ENCODE data around the gene SOWAHB. TPM values are rescaled to one million over a fixed set of nuclear protein-coding genes. Genes with fewer than 3 reads are reported as not detected.
A peak's percentile ranks its signal among the peaks of the same experiment; 100 is the strongest.

SOWAHB gene
- total RNA-seq, 4 donors from 2014 or later, result 5.1 to 8.2 (median 6.9) TPM

- intact Hi-C loops (cut with DNase I), result no loop called here
- H3K36me3 ChIP-seq, result no peaks in the 10 kb centered on the region
- 50 to 53% methylated on average over 4 of the region's 4 CpGs for WGBS, 2 donors
- H3K4me1 ChIP-seq, result peaks cover 6 to 9% of the 10 kb centered on the region in 2 donors
- H3K9me3 ChIP-seq, result no peaks in the 10 kb centered on the region
- no peak for TF ChIP-seq CTCF (IDR thresholded peaks at IDR 0.05)
- no peak for TF ChIP-seq POLR2A (IDR thresholded peaks at IDR 0.05)
- DNase-seq, result no peak
- peak overlapping the region in 1 of 3 donors; percentile 17 for H3K27ac ChIP-seq
- no peak overlapping the region for H3K4me3 ChIP-seq (replicated peaks in 1 of 3)
- H3K27me3 ChIP-seq, result no peaks in the 10 kb centered on the region
Measured at GRCh38 chr4:76856243-76857073, 41.5 kb downstream of the SOWAHB start.

GRCh38 chr4:76854858-76855257 lies 43.1 kb downstream of the SOWAHB start:
- WGBS, 2 donors, result 85 to 91% methylated on average over 8 of the region's 8 CpGs
- Histone ChIP-seq H3K4me3 (replicated peaks in 1 of 3) (no peak overlapping the region), H3K9me3 (no peaks in the 10 kb centered on the region), H3K4me1 (peaks cover 6 to 9% of the 10 kb centered on the region in 2 donors), H3K27ac (no peak overlapping the region), H3K27me3 (no peaks in the 10 kb centered on the region), H3K36me3 (no peaks in the 10 kb centered on the region)
- intact Hi-C loops (cut with DNase I), result no loop called here
- DNase-seq, result no peak
- no peak for TF ChIP-seq CTCF (IDR thresholded peaks at IDR 0.05)
- TF ChIP-seq POLR2A (IDR thresholded peaks at IDR 0.05), result no peak

GRCh38 chr4:76851375-76851774 lies 46.6 kb downstream of the SOWAHB start:
- 83 to 92% methylated on average over 2 of the region's 2 CpGs for WGBS, 2 donors
- Histone ChIP-seq H3K4me1 (peaks cover 5 to 6% of the 10 kb centered on the region in 2 donors), H3K36me3 (no peaks in the 10 kb centered on the region), H3K27ac (no peak overlapping the region), H3K9me3 (no peaks in the 10 kb centered on the region), H3K27me3 (no peaks in the 10 kb centered on the region), H3K4me3 (replicated peaks in 1 of 3) (no peak overlapping the region)
- intact Hi-C loops (cut with DNase I), result no loop called here
- DNase-seq, result no peak
- TF ChIP-seq POLR2A (IDR thresholded peaks at IDR 0.05), result no peak
- no peak for TF ChIP-seq CTCF (IDR thresholded peaks at IDR 0.05)

GRCh38 chr4:76850010-76850441 lies 47.9 kb downstream of the SOWAHB start:
- TF ChIP-seq POLR2A (IDR thresholded peaks at IDR 0.05) (no peak), CTCF (IDR thresholded peaks at IDR 0.05) (no peak)
- Histone ChIP-seq H3K4me1 (no peaks in the 10 kb centered on the region), H3K27ac (no peak overlapping the region), H3K36me3 (no peaks in the 10 kb centered on the region), H3K9me3 (no peaks in the 10 kb centered on the region), H3K4me3 (replicated peaks in 1 of 3) (no peak overlapping the region), H3K27me3 (no peaks in the 10 kb centered on the region)
- WGBS, 2 donors, result 64 to 67% methylated on average over 4 of the region's 4 CpGs
- intact Hi-C loops (cut with DNase I), result no loop called here
- DNase-seq, result no peak

Other genes starting within 250 kb of the SOWAHB start
- gene SEPTIN11, start 51.6 kb upstream of the SOWAHB start, total RNA-seq, result 100 to 1,000 TPM in 1 of 4 donors, 10 to 100 TPM in 3; 39.6 to 207 (median 69.1) TPM
- 100 to 1,000 TPM; 302 to 449 (median 371) TPM for gene CCNI, start 177.8 kb upstream of the SOWAHB start, total RNA-seq